Natural killer cell (primary cell): ENCODE data around the gene ROBO1. TPM values are rescaled to one million over a fixed set of nuclear protein-coding genes. Genes with fewer than 3 reads are reported as not detected.

ENCODE experiments used
- ATAC-seq, 3 donors: fragments of 150-1000 bp in 2 of 3; fragments of 200-7000 bp in 1 of 3; cut with Tn5 transposase; 1 replicate in 1 of 3; 2 replicates in 2 of 3; pipeline ENCODE4 v1.10.0; 2021; ENCODE audit warnings: mild to moderate bottlenecking in 2 of 3, moderate library complexity in 2 of 3
- DNase-seq, 2 donors: peaks; one replicate each; pipeline versions ENCODE4 v3.0.0 to v3.0.0-alpha.2; 2013 to 2021; ENCODE audit warnings: mixed read lengths in 1 of 2
- H3K27ac ChIP-seq: one replicate; pipeline ENCODE4 v1.5.1; 2013; ENCODE audit warnings: mild to moderate bottlenecking, low read length
- H3K27me3 ChIP-seq: one replicate; pipeline ENCODE4 v1.6.1; 2013; ENCODE audit warnings: low read length; ENCODE audit not compliant: control insufficient read depth, insufficient read depth
- H3K36me3 ChIP-seq: one replicate; pipeline ENCODE4 v1.6.1; 2013; ENCODE audit warnings: low read length; ENCODE audit not compliant: control insufficient read depth, insufficient read depth
- H3K4me1 ChIP-seq: one replicate; pipeline ENCODE4 v1.6.1; 2013; ENCODE audit warnings: low read length; ENCODE audit not compliant: control insufficient read depth, insufficient read depth
- H3K4me3 ChIP-seq: one replicate; pipeline ENCODE4 v1.5.1; 2013; ENCODE audit warnings: low read length
- H3K9me3 ChIP-seq: one replicate; pipeline ENCODE4 v1.6.1; 2013; ENCODE audit warnings: low read length; ENCODE audit not compliant: control insufficient read depth, insufficient read depth
- H3K27ac Mint-ChIP-seq, 2 donors: one replicate each; pipeline ENCODE4 v1.8.0; 2022; ENCODE audit warnings: mild to moderate bottlenecking in 2 of 2, mixed read lengths in 2 of 2, moderate library complexity in 1 of 2
- H3K27me3 Mint-ChIP-seq, 2 donors: one replicate each; pipeline ENCODE4 v1.8.0; 2022; ENCODE audit warnings: low read depth in 2 of 2, mixed read lengths in 2 of 2
- H3K36me3 Mint-ChIP-seq: one replicate; pipeline ENCODE4 v1.8.0; 2022; ENCODE audit warnings: mixed read lengths
- H3K4me1 Mint-ChIP-seq, 2 donors: one replicate each; pipeline ENCODE4 v1.8.0; 2022; ENCODE audit warnings: mixed read lengths in 2 of 2
- H3K4me3 Mint-ChIP-seq: one replicate; pipeline ENCODE4 v1.8.0; 2022; ENCODE audit warnings: mild to moderate bottlenecking, moderate library complexity, mixed read lengths
- H3K9me3 Mint-ChIP-seq, 2 donors: one replicate each; pipeline ENCODE4 v1.8.0; 2022; ENCODE audit warnings: mixed read lengths in 2 of 2
- WGBS: methylation state at CpG from one replicate; pipeline ENCODE4 v1.1.7; 2013; ENCODE audit warnings: missing lambda C conversion rate; ENCODE audit not compliant: insufficient coverage; 5-methylcytosine and 5-hydroxymethylcytosine counted together
- intact Hi-C: fragments of 100-400 bp; cut with micrococcal nuclease; formaldehyde crosslinking; loops from one replicate; pipeline ENCODE4 v1.14.2; 2022
- total RNA-seq, 4 donors: library from RNA; stranded (reverse); fragments of 120-200 nt in 1 of 4; gene quantifications; one replicate each; pipeline versions ENCODE4 v1.2.3 to v1.2.4, GENCODE V29; 2013 to 2022
- TF ChIP-seq, protein P1 (sequence below): fragments of 200-600 bp; IDR thresholded peaks from one replicate; pipeline ENCODE4 v1.8.0; 2022; ENCODE audit warnings: antibody characterized with exemption

Gene ROBO1
- total RNA-seq, 3 donors from 2014 or later (not counting 1 experiment from before 2014, with no cell fraction given): 0.07 TPM; not detected in 2

DNA sequence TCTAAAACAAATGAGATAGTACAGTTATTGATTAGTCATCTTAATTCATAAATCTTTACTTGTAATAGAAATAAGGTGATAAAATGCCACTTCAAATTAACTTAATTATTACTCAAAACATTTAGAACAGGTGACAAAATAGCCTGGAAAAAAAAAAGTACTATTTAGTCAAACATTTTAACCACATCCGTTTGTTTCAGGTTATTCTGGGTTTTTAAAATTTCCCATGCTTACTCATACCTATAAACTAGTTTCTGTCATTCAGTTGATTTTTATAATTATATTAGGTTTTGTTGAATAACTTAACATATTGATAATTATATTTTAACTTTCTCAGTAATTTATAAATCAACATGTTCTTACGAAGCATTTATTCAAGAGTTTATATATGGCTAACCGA lies 483.0 kb downstream of the ROBO1 start:
- Histone ChIP-seq H3K36me3 (no peaks in the 10 kb centered on the region), H3K27me3 (no peaks in the 10 kb centered on the region), H3K9me3 (no peaks in the 10 kb centered on the region), H3K4me3 (no peak overlapping the region), H3K4me1 (no peaks in the 10 kb centered on the region), H3K27ac (no peak overlapping the region)
- Mint-ChIP-seq H3K9me3 (peaks cover 10 to 12% of the 10 kb centered on the region in 2 donors), H3K36me3 (peaks cover 5% of the 10 kb centered on the region), H3K27me3 (no peaks in the 10 kb centered on the region), H3K27ac (no peak overlapping the region), H3K4me3 (no peak overlapping the region), H3K4me1 (no peaks in the 10 kb centered on the region)
- WGBS: no CpG with 5 or more reads among the region's 3 CpGs
- no peak for ATAC-seq
- no peak for DNase-seq
- TF ChIP-seq, protein P1, sequence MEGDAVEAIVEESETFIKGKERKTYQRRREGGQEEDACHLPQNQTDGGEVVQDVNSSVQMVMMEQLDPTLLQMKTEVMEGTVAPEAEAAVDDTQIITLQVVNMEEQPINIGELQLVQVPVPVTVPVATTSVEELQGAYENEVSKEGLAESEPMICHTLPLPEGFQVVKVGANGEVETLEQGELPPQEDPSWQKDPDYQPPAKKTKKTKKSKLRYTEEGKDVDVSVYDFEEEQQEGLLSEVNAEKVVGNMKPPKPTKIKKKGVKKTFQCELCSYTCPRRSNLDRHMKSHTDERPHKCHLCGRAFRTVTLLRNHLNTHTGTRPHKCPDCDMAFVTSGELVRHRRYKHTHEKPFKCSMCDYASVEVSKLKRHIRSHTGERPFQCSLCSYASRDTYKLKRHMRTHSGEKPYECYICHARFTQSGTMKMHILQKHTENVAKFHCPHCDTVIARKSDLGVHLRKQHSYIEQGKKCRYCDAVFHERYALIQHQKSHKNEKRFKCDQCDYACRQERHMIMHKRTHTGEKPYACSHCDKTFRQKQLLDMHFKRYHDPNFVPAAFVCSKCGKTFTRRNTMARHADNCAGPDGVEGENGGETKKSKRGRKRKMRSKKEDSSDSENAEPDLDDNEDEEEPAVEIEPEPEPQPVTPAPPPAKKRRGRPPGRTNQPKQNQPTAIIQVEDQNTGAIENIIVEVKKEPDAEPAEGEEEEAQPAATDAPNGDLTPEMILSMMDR: no peak
- intact Hi-C loops: no loop called here

DNA sequence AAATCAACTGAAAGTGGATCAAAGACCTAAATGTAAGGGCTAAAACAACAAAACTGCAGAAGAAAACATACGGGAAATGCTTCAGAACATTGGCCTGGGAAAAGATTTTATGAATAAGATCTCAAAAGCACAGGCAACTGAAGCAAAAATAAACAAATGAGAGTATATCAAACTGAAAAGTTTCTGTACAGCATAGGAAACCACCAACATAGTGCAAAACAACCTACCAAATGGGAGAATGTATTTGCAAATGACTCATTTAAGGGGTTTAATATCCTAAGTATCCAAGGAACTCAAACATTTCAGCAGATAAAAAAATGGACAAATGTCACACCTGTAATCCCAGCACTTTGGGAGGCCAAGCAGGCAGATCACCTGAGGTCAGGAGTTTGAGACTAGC lies 489.1 kb downstream of the ROBO1 start:
- no peak for ATAC-seq
- no peaks in the 10 kb centered on the region for H3K4me1 Mint-ChIP-seq
- H3K4me3 ChIP-seq: no peak overlapping the region
- H3K27ac ChIP-seq: no peak overlapping the region
- TF ChIP-seq, protein P1: no peak
- no peaks in the 10 kb centered on the region for H3K36me3 ChIP-seq
- no peaks in the 10 kb centered on the region for H3K27me3 Mint-ChIP-seq
- no peaks in the 10 kb centered on the region for H3K9me3 ChIP-seq
- DNase-seq: no peak
- H3K9me3 Mint-ChIP-seq: peaks cover 10 to 23% of the 10 kb centered on the region in 2 donors
- no peaks in the 10 kb centered on the region for H3K27me3 ChIP-seq
- no peaks in the 10 kb centered on the region for H3K4me1 ChIP-seq
- H3K4me3 Mint-ChIP-seq: no peak overlapping the region
- intact Hi-C loops: no loop called here
- no peak overlapping the region for H3K27ac Mint-ChIP-seq
- no peaks in the 10 kb centered on the region for H3K36me3 Mint-ChIP-seq
- WGBS: 86% methylated on average over 1 of the region's 1 CpG

DNA sequence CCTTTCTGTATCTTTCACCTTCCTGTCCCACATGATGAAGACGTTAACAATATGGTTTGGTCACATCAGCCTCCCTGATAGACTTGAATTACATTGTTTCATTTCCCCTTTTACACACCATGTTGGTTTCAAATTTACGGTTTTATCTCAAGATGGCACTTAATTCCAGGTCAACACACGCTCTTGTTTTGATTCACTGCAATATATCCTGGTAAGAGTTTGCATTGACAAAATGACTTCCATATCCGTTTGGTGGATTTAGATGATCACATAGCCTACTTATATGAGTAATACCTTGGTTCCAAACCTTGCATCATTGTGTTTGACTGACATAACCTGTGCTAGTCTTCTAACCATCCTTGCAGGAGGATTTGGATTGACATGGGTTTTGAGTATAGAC lies 499.4 kb downstream of the ROBO1 start:
- TF ChIP-seq, protein P1: no peak
- DNase-seq (no peak), ATAC-seq (no peak)
- H3K27ac Mint-ChIP-seq: no peak overlapping the region
- Histone ChIP-seq H3K36me3 (no peaks in the 10 kb centered on the region), H3K27ac (no peak overlapping the region), H3K4me3 (no peak overlapping the region), H3K27me3 (no peaks in the 10 kb centered on the region), H3K9me3 (peaks cover 6% of the 10 kb centered on the region), H3K4me1 (no peaks in the 10 kb centered on the region)
- no peaks in the 10 kb centered on the region for H3K27me3 Mint-ChIP-seq
- no peaks in the 10 kb centered on the region for H3K4me1 Mint-ChIP-seq
- H3K36me3 Mint-ChIP-seq: peaks cover 10% of the 10 kb centered on the region
- intact Hi-C loops: no loop called here
- peaks cover 11 to 12% of the 10 kb centered on the region in 2 donors for H3K9me3 Mint-ChIP-seq
- H3K4me3 Mint-ChIP-seq: no peak overlapping the region
- 68% methylated on average over 4 of the region's 4 CpGs for WGBS

DNA sequence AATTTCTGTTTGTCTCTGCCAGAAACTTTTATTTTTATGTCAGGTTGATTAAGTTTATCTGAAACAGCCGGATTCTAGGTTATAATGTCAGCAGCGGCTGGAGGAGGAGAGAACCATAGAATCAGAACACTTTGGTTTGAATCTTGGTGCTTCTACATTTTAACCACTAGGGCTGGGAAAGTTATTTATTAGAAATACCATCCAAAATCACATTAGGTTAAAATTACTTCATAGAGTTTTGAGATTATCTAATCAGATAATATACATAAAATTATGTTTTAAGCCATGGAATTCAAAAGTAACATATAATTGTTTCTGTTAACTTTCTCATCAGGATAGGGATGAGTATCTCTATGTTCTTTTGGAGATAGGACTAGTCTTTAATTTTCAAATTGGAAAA lies 502.9 kb downstream of the ROBO1 start:
- Histone ChIP-seq H3K9me3 (no peaks in the 10 kb centered on the region), H3K4me3 (no peak overlapping the region), H3K36me3 (no peaks in the 10 kb centered on the region), H3K4me1 (no peaks in the 10 kb centered on the region), H3K27ac (no peak overlapping the region), H3K27me3 (no peaks in the 10 kb centered on the region)
- DNase-seq: no peak
- intact Hi-C loops: no loop called here
- Mint-ChIP-seq H3K9me3 (peaks cover 3 to 10% of the 10 kb centered on the region in 2 donors), H3K4me1 (no peaks in the 10 kb centered on the region), H3K4me3 (no peak overlapping the region), H3K27me3 (no peaks in the 10 kb centered on the region), H3K36me3 (peaks cover 10% of the 10 kb centered on the region), H3K27ac (no peak overlapping the region)
- no peak for ATAC-seq
- 81% methylated on average over 2 of the region's 2 CpGs for whole genome bisulfite sequencing
- TF ChIP-seq, protein P1: no peak
